ENCODE data around the gene MAP3K14. TPM values are rescaled to one million over a fixed set of nuclear protein-coding genes. Genes with fewer than 3 reads are reported as not detected.
"Not testable (repeated sequence)": the region's sequence is repeated elsewhere in the genome, so short reads cannot be mapped to it uniquely, and the experiment has no call there.

MAP3K14 gene
- total RNA-seq, 4 donors from 2014 or later, result 18.0 to 62.8 (median 34.0) TPM

- H3K9me3 ChIP-seq, result no peaks in the 10 kb centered on the region
- H3K4me1 ChIP-seq, result peaks cover 13 to 14% of the 10 kb centered on the region in 2 donors
- ATAC-seq (no peak), DNase-seq (no peak)
- no peak overlapping the region for H3K4me3 ChIP-seq
- TF ChIP-seq POLR2A (IDR thresholded peaks at IDR 0.05), result no peak
- no peak for TF ChIP-seq CTCF (IDR thresholded peaks at IDR 0.05 in 4 of 5, conservative IDR thresholded peaks at IDR 0.05 in 1 of 5)
- in situ Hi-C loops (cut with MboI; ENCODE audit: low sequenced_read_pairs in 4 of 4) (no loop called here), intact Hi-C loops (cut with DNase I; ENCODE audit: low total_unique reads) (no loop called here)
- no peaks in the 10 kb centered on the region for H3K36me3 ChIP-seq
- H3K27me3 ChIP-seq, result no peaks in the 10 kb centered on the region
- no peak overlapping the region for H3K27ac ChIP-seq
These were observed 60.5 kb downstream of the MAP3K14 start for GRCh38 chr17:45256114-45256966.

GRCh38 chr17:45255358-45255757, 61.5 kb downstream of the MAP3K14 start:
- TF ChIP-seq POLR2A (IDR thresholded peaks at IDR 0.05) (no peak), CTCF (IDR thresholded peaks at IDR 0.05 in 4 of 5, conservative IDR thresholded peaks at IDR 0.05 in 1 of 5) (no peak)
- Histone ChIP-seq H3K4me3 (no peak overlapping the region), H3K27me3 (no peaks in the 10 kb centered on the region), H3K9me3 (no peaks in the 10 kb centered on the region), H3K27ac (no peak overlapping the region), H3K36me3 (no peaks in the 10 kb centered on the region), H3K4me1 (peaks cover 5 to 6% of the 10 kb centered on the region in 2 donors)
- no peak for ATAC-seq
- DNase-seq, result no peak
- in situ Hi-C loops (cut with MboI; ENCODE audit: low sequenced_read_pairs in 4 of 4) (no loop called here), intact Hi-C loops (cut with DNase I; ENCODE audit: low total_unique reads) (no loop called here)

- Histone ChIP-seq H3K4me3 (no peak overlapping the region), H3K27ac (no peak overlapping the region), H3K36me3 (no peaks in the 10 kb centered on the region), H3K9me3 (no peaks in the 10 kb centered on the region), H3K27me3 (no peaks in the 10 kb centered on the region), H3K4me1 (no peaks in the 10 kb centered on the region)
- in situ Hi-C loops (cut with MboI; ENCODE audit: low sequenced_read_pairs in 4 of 4) (no loop called here), intact Hi-C loops (cut with DNase I; ENCODE audit: low total_unique reads) (no loop called here)
- TF ChIP-seq CTCF (IDR thresholded peaks at IDR 0.05 in 4 of 5, conservative IDR thresholded peaks at IDR 0.05 in 1 of 5) (no peak), POLR2A (IDR thresholded peaks at IDR 0.05) (no peak)
- no peak for ATAC-seq
- no peak for DNase-seq
These were observed 62.9 kb downstream of the MAP3K14 start for GRCh38 chr17:45253879-45254278.

- H3K9me3 ChIP-seq; H3K36me3 ChIP-seq; H3K27ac ChIP-seq; H3K4me3 ChIP-seq; intact Hi-C loops (cut with DNase I; ENCODE audit: low total_unique reads); in situ Hi-C loops (cut with MboI; ENCODE audit: low sequenced_read_pairs in 4 of 4); ATAC-seq; H3K4me1 ChIP-seq; H3K27me3 ChIP-seq; DNase-seq: not testable (repeated sequence)
These were observed 63.6 kb downstream of the MAP3K14 start for GRCh38 chr17:45253237-45253636.

- no peak for ATAC-seq
- DNase-seq, result no peak
- TF ChIP-seq POLR2A (IDR thresholded peaks at IDR 0.05), result no peak
- TF ChIP-seq CTCF (IDR thresholded peaks at IDR 0.05 in 4 of 5, conservative IDR thresholded peaks at IDR 0.05 in 1 of 5), result no peak
- H3K4me1 ChIP-seq, result peaks cover 4 to 7% of the 10 kb centered on the region in 2 donors
- no peak overlapping the region for H3K27ac ChIP-seq
- H3K36me3 ChIP-seq, result no peaks in the 10 kb centered on the region
- H3K4me3 ChIP-seq, result no peak overlapping the region
- no peaks in the 10 kb centered on the region for H3K9me3 ChIP-seq
- peaks cover 0 to 6% (median 0%) of the 10 kb centered on the region in 3 donors for H3K27me3 ChIP-seq
- in situ Hi-C loops (cut with MboI; ENCODE audit: low sequenced_read_pairs in 4 of 4), result no loop called here
- intact Hi-C loops (cut with DNase I; ENCODE audit: low total_unique reads), result no loop called here
These were observed 64.9 kb downstream of the MAP3K14 start for GRCh38 chr17:45251931-45252330.

Data from gastrocnemius medialis (tissue), 4 donors.